ENCODE data around the gene TCF23.
"Not testable (repeated sequence)": the region's sequence is repeated elsewhere in the genome, so short reads cannot be mapped to it uniquely, and the experiment has no call there.

Gene TCF23

GRCh38 chr2:27186613-27187345, 38.0 kb downstream of the TCF23 start:
- no peak overlapping the region for H3K4me3 ChIP-seq (ENCODE audit: low read depth, low read length)
- TF ChIP-seq CTCF (IDR thresholded peaks at IDR 0.05; ENCODE audit: borderline replicate concordance, insufficient read depth, low read depth, low read length) = no peak

DNA sequence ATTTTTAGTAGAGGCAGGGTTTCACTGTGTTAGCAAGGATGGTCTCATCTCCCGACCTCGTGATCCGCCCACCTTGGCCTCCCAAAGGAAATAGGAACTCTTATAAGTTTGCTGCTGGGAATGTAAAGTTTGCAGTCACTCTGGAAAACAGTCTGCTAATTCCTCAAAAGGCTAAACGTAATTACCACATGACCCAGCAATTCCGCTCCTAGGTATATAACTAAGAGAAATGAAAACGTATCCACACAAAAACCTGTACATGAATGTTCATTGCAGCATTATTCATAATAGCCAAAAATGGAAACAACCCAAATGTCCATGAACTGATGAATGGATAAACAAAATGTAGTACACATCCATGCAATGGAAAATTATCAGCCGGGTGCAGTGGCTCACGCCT, 41.2 kb downstream of the TCF23 start:
- no peak for TF ChIP-seq CTCF (IDR thresholded peaks at IDR 0.05; ENCODE audit: borderline replicate concordance, insufficient read depth, low read depth, low read length)

DNA sequence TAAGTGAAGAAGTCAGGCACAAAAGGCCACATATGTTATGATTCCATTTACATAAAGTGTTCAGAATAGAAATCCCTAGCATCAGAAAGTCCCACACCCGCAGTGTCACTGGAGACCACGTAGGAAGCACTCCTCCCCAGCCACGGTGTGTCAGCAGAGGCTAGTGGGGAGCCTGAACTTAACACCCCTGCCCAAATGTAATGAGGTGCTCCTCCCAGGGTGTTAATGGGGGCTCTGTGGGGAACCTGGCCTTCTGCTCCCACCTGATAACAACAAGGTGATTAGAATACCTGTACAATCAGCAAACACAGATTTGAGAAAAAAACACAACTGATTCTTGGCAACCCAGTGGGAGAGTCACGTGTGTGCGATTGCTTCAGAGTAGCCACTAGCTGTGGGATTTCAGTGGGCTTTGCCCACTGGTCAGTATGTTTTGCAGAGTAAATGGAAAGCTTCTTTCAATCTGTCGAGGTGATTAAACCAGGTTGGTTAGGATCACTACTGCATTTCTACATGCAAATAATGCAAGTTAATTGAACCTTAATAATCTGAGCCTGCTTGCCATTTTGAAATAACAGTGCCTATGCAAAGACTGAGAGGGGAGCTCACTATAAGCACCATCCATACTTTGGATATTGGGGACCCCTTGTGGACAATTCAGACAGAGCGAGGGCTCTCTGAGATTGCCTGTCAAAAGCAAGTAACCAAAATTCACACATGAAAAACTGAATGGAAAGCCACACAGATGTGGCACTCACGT, 42.4 kb downstream of the TCF23 start:
- H3K4me3 ChIP-seq (ENCODE audit: low read depth, low read length) = no peak overlapping the region
- TF ChIP-seq CTCF (IDR thresholded peaks at IDR 0.05; ENCODE audit: borderline replicate concordance, insufficient read depth, low read depth, low read length) = peak; percentile 69

More for the DNA sequence above, 41.2 kb downstream of the TCF23 start:
- no peak overlapping the region for H3K4me3 ChIP-seq (ENCODE audit: low read depth, low read length)

GRCh38 chr2:27194538-27195354, 45.9 kb downstream of the TCF23 start:
- TF ChIP-seq CTCF (IDR thresholded peaks at IDR 0.05; ENCODE audit: borderline replicate concordance, insufficient read depth, low read depth, low read length) = no peak
- H3K4me3 ChIP-seq (ENCODE audit: low read depth, low read length) = no peak overlapping the region

DNA sequence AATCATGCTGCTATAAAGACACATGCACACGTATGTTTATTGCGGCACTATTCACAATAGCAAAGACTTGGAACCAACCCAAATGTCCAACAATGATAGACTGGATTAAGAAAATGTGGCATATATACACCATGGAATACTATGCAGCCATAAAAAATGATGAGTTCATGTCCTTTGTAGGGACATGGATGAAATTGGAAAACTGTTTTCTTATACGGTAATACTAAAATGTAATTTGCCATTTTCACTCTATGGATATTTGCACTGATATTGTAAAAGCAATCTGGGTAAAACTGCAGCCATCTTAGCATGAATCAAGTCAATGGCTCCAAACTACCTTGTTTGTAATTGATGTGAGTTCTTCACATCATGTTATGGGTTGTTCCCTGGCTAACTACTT, 47.0 kb downstream of the TCF23 start:
- not testable (repeated sequence) for H3K4me3 ChIP-seq (ENCODE audit: low read depth, low read length)

DNA sequence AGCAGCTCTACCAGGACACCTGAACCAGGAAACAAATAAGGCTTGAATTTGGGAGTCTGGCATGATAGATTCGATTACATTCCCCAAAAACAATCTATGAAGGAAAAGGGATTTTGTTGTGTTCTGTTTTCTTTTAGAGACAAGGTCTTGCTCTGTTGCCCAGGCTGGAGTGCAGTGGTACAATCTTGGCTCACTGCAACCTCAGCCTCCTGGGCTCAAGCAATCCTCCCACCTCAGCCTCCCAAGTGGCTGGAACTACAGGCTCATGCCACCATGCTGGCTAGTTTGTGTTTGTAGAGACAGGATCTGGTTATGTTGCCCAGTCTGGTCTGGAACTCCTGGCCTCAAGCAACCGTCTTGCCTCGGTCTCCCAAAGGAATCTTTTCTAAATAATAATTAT, 49.3 kb downstream of the TCF23 start:
- H3K4me3 ChIP-seq (ENCODE audit: low read depth, low read length) = not testable (repeated sequence)

- no peak for TF ChIP-seq CTCF (IDR thresholded peaks at IDR 0.05; ENCODE audit: borderline replicate concordance, insufficient read depth, low read depth, low read length)
- no peak overlapping the region for H3K4me3 ChIP-seq (ENCODE audit: low read depth, low read length)
Observed at GRCh38 chr2:27198627-27199026, 49.8 kb downstream of the TCF23 start.
